Suppressor macrophage treated with lipopolysaccharide for 4 hours (primary cell): ENCODE data around the gene TGFB2.

ENCODE experiments used
- DNase-seq: peaks from one replicate; pipeline ENCODE4 v3.0.0-alpha.2; 2020

The TGFB2 gene

DNA sequence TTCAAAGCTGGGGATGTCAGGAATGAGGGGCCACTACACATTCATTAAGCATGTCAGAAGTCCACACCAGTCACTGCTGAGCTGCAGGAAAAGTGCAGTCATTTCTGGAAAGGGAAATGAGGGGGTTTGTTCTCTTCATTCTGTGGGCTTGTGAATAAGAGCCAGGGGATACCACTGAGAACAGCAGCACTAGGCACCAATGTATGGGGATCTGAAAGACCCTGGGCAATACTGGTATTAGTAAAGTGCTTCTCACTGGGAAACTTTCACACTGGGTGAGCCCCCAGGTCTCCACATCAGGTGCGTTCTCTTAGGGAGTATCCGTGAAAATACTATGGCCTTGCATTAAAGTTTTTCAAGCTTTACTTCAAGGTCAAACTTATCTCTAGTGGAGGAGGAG lies 49.9 kb downstream of the TGFB2 start:
- no peak for DNase-seq

DNA sequence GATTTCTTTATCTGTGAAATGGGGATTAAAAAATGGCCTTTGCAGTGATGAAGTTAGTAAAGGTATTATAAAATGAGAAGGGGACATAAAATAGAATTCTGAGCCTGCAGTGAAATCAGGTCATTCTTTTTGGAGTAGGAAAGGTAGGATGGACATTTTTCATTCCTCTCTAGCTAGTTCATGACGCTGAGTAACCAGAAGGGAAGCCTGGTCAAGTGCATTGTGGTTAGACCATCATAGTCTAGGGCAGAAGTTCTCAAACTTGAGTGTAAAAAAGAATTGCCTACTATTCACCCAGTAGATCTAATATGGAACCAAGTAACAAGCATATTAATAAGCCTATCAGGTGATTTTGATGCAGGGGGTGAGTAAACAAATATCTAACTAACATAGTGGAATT lies 50.8 kb downstream of the TGFB2 start:
- DNase-seq: no peak

DNA sequence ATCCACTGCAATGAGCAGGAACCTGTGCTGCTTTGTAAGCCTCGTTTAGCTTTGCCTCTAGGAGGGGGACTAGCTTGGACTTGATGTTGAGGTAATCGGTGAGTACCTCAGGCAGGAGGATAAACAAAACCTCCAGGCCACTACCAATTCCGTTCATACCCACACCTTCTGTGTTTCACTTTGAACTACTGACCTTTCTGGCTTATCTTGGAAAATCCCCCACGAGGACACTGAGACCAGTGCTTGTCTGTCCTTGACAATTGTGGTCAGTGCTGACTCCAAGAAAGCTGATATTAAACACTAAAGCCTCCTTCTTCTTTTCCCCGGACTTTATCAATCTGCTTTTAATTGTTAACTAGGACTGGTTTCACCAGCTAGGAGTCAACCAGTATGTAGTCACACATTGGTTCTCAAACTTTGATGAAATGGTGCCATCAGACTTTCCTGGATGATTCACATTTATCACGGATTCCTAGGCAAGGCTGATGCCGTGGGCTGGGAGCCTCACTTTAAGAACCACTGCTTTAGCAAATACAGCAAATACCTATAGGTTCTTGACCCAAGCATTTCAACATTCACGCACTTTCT lies 52.7 kb downstream of the TGFB2 start:
- no peak for DNase-seq

DNA sequence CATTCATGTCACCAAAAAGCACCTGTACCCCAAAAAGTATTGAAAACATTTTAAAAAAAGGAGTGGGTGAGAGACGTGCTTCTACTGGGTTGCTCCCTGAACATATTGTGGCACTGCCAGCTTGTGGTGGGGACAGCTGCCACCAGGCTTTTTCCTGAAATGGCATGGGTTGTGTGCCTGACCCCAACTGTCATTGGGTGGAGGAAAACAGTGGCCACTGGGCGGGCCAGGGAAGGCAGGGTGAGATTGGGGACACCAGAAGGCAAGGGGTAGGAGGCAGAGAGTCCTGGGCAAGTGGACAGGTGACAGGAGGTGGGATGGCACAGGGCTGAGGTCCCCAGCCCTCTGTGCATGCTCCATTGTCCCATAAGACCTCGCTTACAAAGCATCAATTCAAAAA lies 55.5 kb downstream of the TGFB2 start:
- DNase-seq: no peak

DNA sequence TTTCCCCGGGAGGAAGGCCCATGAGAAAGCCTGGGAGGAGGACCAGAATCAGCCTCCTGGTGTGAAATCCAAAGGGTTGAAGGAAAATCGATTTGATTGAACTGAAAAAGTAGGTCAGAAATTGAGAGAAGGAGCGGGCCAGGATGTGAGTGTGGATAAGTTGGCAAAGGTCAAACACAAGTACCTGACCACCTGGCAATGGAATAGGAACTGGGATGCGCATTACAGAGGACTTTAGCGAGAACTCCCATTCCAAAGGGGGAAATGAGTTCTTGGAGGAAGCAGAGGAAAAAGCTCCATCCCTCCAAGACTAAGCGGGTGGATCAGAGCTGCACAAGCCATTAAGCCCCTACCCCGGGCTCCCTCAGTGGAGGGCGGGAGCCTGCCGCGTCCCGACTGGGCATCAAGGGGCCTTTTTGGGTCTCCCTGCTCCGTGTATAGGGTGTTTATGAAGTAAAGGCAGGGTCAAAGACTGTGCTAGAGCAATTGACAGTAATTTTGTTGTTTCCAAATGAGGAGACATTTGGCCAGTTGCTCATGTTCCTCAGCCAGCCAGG lies 56.4 kb downstream of the TGFB2 start:
- DNase-seq: no peak

DNA sequence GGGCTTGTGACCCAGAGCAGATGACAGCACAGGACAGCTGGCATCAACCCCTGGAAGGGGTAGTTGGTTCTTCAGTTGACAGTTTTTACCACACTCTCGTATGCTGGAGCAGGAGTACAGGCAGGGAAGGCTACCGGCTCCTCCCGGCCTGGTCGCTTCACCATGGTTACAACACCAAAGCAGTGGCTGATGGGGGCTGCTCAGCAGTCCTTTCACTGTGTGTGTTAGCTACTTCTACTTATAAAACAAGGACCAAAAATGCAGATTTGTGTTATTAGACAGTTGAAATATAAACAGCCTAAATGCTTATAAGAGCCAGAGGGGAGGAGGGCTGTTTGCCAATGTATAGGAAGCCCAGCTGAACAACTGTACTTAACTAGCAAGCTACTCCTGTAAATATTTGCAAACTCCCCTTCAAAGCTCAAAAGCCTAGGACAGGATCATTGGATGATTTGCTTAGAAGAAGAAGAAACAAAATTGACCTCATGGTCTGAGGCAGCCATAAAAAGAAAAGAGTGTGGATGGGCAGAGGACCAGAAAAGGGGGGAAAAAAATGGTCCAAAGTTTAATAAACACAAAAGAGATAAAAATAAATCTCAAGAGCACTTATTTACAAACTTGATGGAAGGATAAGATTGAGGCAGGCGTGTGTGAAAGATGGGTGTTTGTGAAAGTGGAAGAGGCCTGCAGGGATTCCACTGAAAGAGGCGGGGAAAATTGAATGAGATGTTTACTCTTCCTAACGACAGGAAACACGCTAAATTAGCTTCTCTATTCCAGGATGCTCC lies 57.1 kb downstream of the TGFB2 start:
- no peak for DNase-seq

DNA sequence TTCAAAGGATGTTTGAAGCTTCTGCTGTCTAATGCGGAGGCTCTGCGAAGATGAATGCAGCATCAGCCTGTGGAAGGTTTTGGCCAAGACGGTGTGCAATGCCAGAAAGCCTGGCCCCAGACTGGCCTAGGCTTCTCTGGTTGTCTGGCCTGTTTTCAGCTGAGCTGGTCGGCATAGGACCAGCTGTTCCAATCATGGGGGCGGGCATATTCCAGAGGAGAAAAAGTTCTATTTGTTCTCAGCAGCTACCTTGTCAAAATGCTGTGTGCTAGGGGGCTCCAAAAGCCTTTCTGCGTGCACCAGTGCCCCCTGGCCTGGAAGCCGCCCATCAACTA lies 57.6 kb downstream of the TGFB2 start:
- no peak for DNase-seq

DNA sequence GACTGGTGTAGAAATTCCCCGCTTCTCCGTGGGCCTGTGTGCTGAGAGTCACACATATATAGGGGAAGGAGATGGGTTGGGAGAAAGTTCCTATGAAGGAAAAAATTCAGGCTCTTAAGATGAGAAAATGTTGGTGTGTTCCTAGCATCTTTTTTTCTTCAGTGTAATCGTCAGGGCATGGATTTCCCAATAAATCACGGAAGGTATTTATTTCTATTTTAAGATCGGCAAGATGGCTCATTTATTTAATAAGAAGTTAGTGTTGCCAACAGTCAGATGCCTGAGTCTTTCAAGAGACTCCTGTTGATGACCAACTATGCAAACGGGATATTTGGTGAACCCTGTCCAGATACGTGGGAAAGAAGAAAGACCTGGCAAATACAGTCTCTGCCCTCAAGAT lies 58.2 kb downstream of the TGFB2 start:
- no peak for DNase-seq

DNA sequence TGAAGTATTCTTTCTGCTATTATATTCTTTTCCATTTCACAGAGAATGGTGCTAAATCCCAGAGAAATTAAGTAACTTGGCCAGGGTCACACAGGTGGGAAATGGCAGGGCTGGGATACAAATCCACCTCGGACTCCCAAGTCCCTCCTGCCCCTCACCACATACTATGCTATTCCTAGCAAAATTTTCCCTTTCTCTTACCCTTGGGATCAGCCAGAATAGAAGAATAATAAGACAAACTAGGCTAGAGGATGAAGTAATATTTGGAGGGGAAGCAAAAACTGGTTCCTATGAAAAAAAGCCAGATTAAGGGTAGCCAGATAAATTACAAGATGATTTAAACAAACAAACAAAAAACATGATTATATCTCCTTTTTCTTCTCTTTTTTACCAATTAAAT lies 62.5 kb downstream of the TGFB2 start:
- no peak for DNase-seq

DNA sequence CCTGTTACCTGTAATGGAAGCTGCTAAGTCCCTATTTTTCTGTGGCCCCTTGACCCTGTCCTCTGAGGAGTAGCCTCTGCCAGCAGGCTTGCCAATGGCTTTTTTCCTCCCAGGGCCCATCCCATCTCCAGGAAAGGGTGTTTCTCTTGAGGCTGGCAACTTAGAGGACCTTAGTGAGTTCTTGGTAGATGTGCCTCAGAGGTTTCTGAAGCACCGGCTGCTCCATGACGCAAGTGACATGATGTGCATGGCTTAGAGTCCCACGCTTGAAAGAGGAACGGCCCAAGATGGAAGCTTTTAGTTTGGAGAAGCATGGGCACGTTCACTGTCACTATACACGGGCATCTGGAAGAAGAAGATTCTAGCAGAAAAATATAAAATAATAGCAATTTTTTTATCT lies 63.0 kb downstream of the TGFB2 start:
- no peak for DNase-seq

DNA sequence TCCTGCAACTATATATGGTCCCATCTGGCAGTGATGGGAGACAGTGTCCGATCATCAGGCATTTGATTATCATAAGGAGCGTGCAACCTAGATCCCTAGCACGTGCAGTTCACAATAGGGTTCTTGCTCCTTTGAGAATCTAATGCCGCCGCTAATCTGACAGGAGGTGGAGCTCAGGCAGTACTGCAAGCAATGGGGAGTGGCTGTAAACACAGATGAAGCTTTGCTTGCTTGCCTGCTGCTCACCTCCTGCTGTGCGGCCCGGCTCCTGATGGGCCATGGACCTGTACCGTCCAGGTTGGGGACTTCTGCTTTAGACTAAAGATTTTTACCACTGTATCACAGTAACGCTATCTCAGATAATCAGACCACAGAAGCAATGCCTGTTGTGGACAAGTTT lies 63.8 kb downstream of the TGFB2 start:
- DNase-seq: no peak

DNA sequence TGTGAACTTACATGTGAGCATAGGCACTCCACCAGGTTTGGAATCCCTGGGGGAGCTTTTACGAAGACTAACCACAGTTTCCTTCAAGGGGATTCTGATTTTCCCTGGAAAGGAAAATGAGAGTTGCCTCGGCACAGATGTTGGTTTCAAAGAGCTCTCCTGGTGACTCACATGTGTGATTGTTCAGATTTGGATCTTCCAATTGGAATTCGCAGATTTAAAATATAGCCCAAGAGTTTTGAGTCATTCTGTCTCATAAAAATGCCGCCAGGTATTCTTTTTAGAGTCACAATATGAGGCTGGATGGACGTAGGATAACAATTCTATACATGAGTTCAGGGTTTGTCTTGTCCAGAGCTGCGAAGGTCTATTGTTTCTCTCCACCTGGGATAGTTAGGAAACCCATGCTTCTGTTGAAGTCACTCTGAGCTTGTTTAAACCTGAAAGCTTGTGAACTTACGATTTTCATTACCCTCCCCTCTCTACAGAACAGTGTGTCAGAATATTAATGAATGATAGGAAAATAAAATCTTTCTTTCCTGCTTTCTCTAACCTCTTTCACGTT lies 64.9 kb downstream of the TGFB2 start:
- DNase-seq: no peak

DNA sequence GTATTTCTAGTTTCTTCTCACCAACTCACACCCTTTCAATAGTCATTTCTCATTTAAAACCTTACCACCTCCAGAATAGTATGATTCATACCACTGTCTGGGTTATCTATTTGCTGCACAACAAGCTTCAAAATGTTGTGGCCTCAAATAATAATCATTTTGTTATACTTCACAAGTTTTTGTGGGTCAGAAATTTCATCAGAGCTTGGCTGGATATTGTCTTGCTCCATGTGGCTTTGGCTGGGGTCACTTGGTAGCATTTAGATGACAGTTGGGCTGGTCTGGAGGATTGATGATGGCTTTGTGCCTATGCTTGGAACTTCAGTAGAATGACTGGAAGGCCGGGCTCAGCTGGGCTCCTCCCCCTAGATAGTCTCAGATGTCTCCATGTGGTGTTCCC lies 66.0 kb downstream of the TGFB2 start:
- DNase-seq: no peak

DNA sequence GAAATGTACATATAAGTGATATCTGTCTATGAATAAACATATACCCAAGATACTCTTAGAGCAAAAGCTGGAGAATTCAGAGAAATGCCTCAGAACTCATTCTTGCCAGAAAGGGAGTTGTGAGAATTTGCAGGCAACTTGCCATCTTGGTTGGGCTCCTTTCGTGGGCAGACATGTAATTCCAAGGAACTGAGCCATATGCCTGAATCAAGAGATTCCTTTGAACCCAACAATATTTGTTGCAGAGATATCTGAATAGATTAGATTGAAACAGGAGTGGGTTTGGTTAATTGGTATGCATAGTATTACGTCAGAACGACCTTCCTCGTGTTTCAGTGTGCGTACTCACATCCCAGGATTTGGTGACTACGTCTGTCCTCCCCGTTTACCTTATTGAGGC lies 67.0 kb downstream of the TGFB2 start:
- no peak for DNase-seq

DNA sequence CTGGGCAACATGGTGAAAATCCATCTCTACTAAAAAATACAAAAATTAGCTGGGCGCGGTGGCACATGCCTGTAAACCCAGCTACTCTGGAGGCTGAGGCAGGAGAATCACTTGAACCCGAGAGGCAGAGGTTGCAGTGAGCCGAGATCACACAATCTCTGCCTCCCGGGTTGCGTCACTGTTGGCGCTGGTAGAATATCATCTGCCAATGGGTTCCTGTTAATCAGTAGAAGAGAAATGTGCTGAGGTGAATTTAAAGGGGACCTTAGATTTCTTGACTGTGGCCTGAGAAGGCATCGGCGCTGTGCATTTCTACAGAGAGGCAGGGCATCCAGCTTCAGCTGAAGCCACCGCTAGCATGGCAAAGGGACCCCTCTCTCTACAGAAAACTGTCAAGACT lies 68.0 kb downstream of the TGFB2 start:
- no peak for DNase-seq

DNA sequence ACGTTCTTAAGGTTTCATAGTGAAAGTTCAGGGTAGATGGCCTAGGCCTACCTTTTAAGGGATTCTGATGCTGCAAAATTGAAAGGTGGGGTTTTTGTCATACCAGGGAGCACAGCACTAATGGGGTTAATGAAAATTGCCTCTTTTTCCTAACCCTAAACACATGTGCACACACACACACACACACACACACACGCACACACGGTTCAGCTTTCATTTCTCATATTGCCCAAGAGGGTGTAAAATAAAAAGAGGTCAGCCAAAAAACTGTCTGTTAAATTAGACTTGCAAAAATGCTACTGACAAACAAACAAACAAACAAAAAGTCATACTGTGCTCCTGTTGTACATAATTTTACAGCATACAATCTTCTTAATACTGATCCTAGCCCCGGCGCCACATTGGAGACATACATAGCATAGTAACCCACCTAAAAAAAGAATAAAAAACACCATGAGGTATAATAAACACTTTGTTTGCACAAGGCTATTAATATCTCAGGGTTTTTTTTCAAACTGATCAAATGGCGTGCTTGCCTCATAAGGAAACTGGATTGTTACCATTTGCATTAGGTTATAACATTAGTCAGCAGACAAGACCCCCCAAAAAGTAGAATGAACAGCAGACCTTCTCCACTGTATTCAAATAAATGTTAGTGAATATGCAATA lies 69.1 kb downstream of the TGFB2 start:
- DNase-seq: no peak

DNA sequence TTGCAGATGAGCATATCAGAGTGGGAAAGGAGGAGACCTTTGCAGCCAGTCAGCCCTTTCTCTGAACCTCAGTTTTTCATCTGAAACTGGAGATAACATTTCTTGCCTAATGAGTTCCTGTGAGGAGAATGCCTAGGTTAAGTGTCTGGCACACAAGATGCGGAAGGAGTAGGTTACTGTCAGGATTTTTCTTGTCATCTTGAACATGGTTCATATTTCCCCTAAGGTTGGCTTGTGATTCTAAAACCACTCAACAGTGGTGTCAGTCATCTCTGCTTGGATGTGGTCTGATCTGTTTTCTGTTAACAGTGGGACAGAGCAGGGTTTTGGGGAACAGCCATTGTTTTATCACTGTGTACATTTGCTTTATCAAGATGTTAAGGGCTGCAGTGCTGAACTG lies 70.6 kb downstream of the TGFB2 start:
- DNase-seq: no peak

DNA sequence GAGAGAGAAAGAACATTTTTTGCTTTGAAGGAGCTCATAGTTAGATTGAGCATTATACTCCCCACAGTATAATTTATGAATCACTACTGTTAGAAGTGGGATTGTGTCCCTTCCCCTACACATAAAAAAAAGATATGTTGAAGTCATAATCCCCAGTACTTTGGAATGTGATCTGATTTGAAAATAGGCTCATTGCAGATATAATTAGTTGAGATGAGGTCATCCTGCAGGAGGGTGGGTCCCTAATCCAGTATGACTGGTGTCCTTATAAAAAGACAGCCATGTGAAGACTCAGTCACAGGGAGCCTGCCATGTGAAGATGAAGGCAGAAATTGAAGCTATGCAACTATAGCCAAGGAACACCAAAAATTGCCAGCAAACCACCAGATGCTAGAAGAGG lies 76.4 kb downstream of the TGFB2 start:
- no peak for DNase-seq

DNA sequence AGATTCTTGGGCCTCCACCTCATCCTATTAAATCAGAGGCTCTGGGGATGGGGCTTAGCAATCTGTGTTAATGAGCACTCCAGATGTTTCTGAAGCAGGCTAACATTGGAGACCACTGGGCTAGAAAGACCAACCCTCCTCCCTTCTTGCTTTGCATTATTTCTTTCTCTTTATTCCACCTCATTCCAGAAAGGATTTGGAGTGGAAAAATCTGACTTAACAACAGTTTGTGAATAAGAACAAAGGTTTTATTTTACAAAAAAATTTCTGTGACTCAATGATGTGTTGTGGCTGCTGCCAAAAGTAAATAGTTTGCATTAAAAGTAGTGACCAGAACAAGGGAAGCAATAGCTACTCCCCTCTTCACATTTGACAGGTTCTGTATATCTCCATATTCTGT lies 79.4 kb downstream of the TGFB2 start:
- no peak for DNase-seq

DNA sequence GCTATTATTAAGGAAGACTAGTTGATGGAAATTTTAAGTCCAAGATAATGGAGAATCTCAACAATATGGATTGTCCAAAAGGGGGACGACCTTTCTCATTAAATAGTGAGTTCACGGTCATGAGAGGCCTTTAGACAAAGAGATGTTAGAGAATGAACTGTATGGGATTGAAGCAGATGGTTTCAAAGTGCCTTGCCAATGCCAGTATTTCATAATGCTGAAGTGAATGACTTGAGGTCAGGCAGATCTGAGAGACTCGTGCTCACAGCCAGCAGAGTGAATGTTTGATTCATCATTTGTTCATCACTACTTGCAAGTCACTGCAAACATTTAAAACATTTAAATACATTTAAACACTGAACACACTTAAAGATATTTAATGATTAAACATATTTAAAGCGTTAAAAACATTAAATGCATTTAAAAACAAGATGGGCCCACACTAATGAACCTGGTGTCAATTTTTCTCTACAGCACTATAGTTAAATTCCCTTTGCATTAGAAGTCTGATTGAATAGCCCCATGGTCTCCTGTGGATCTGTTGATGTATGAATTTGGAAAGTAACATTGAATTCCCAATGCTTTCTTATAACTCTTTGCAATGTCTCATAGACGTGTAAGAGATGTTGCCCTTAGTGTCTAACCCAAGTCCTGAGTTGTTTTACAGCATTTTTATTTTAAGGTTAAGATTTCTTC lies 80.7 kb downstream of the TGFB2 start:
- no peak for DNase-seq

DNA sequence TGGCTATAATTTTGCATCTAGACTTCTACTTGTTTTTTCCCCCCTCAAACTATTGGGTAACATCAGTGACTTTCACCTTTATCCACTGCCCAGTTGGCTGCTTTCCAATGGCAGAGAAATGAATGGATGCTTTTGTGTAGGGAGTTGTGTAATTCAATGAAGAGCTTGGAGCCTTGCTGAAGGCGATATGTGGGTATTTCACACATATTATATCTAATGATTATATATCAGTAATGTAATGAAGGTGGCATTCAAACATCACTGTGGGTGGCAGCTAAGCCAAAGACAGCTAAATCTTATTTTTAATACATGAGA lies 81.2 kb downstream of the TGFB2 start:
- DNase-seq: no peak

DNA sequence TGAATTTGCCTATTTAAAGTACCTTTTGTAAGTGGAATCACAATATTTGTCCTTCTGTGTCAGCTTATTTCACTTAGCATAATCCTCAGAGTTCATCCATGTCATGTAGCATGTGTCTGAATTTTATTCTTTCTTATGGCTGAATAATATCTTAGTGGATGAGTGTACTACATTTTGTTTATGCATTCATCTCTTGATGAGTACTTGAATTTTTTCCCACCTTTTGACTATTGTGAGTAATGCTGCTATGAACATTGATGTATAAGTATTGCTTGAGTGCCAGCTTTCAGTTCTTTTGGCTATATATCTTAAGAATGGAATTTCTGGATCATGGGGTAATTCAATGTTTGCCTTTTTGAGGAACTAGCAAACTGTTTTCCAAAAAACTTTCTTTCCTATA lies 84.2 kb downstream of the TGFB2 start:
- no peak for DNase-seq

DNA sequence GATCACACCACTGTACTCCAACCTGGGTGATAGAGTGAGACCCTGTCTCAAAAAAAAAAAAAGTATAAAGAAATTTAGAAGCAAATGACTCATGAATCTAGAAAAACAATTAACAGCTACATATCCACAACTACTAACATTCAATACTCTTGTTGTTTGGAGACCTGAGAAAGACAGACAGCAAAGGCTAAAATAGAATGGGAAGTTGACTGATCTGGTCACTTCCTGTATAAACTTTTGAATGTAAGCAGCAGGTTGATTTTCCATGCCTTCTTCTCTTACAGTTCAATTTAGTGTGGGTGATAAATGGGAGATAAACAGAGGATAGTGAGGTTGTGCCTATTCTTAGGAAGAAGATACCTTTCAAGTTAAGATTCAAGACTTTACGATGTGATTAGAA lies 85.2 kb downstream of the TGFB2 start:
- no peak for DNase-seq

DNA sequence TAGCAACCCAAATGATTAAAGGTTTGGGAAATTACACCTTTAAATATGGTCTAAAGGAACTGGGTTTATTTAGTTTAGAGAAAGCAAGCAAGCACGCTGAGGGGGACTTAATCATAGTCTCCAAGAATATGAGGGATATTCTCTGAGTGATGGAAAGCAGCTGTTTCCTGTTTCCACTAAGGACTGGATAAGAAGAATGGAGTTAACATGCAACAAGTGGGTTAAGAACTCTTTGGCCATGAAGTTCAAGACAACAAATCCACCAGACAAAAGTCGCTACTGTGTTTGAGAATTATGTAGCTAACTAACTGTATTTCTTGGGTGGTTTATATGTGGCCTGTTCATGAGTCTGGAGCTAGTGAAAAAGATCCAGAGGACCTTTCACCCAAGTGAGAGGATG lies 85.7 kb downstream of the TGFB2 start:
- no peak for DNase-seq
